ENCODE results near the gene PIGV. TPM values are rescaled to one million over a fixed set of nuclear protein-coding genes. Genes with fewer than 3 reads are reported as not detected.
"Not testable (repeated sequence)": the region's sequence is repeated elsewhere in the genome, so short reads cannot be mapped to it uniquely, and the experiment has no call there.

PIGV gene
- total RNA-seq, 5 donors from 2014 or later (not counting 1 experiment from before 2014, with no cell fraction given), result 10.3 to 24.0 (median 20.3) TPM

DNA sequence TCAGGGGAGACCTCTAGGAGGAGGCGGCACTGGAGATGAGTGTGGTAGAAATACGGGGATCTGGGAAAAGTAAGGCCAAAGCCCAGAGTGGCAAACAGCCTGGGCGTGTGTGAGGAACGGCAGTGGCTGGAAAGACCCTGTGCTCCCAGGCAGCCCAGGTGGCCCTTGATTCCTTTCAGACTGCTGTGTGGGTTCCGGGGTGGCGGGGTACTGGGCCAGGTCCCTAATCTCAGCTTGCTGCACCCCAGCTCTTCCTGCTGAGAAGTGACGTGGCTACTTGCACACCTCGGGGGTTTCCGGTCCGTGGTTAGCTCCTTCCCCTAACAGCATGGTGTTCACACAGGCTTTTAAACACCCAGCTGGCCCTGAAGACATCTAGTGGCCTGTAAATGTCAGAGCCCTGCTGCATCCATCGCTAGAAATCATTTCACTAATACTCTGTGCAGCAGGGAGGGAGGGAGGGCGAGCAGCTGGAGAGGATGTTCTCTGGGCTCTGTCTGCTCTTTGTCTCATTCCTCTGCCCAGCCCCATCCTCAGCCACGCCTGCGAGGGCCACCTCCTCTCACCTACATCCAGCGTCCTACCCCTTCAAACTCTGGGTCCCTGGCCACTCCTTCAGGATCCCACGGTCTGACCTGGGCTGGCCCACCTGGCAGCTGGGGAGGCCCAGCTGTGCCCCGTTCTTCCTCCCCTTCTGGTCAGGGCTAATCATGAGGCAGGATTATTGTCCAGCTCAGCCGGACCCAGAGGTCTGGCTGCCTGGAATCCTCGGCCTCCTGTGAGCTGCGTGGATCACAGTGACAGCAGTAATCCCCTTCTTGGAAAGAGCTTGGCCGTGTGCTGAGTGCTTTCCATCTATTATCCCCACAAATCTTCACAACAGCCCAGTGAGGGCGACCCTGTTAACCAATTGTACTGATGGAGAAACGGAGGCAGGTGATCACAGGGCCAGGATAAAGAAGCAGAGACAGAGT lies 46.0 kb downstream of the PIGV start:
- ChIA-PET CTCF (interaction anchor here (0.5 to 4.0 kb wide), 40 partner anchors 9 to 1413 kb away, joined by 3 to 92 read pairs (median 4); partner anchors contain the start of genes GPATCH3 (in 1 of the 2), GPN2 (in 1 of the 2) and PIGV (in 1 of the 2)), POLR2A (interaction anchor here (0.5 to 2.4 kb wide), 8 partner anchors 13 to 122 kb away, joined by 3 to 12 read pairs (median 4); no protein-coding TSS in a partner anchor)
- peak; percentile 61 to 97 (median 93) for DNase-seq
- Histone ChIP-seq H3K27me3 (replicated peaks in 1 of 2; ENCODE audit: control insufficient read depth in 2 of 2, extremely low read depth in 1 of 2, insufficient read depth in 2 of 2, low read length in 1 of 2) (no peaks in the 10 kb centered on the region), H3K36me3 (ENCODE audit: control insufficient read depth in 2 of 2, extremely low read depth in 1 of 2, insufficient read depth in 1 of 2, low read length in 1 of 2) (peaks cover 5 to 58% of the 10 kb centered on the region in 2 donors), H3K9me3 (no peaks in the 10 kb centered on the region), H3K27ac (ENCODE audit: low read length) (peak overlapping the region; percentile 98), H3K4me3 (ENCODE audit: control insufficient read depth in 1 of 2, extremely low read depth in 1 of 2, low read length in 1 of 2) (peak overlapping the region; percentile 32 to 56), H3K4me1 (ENCODE audit: control insufficient read depth in 1 of 2, extremely low read depth in 1 of 2, insufficient read depth in 2 of 2, low read length in 2 of 2) (peaks cover 19 to 73% of the 10 kb centered on the region in 2 experiments)
- H3K4me3 Mint-ChIP-seq, result peak overlapping the region; percentile 63 to 76 (median 72)
- peak; percentile 96 to 98 (median 96) for ATAC-seq (replicated peaks in 1 of 4)
- H3K27me3 Mint-ChIP-seq, result no peaks in the 10 kb centered on the region
- H3K9me3 Mint-ChIP-seq, result no peaks in the 10 kb centered on the region
- H3K36me3 Mint-ChIP-seq, result peaks cover 35% of the 10 kb centered on the region
- peak overlapping the region; percentile 99 for H3K27ac Mint-ChIP-seq
- peaks cover 75 to 76% (median 75%) of the 10 kb centered on the region in 3 donors for H3K4me1 Mint-ChIP-seq
- 20% methylated on average over 16 of the region's 23 CpGs for WGBS (ENCODE audit: insufficient coverage)

- ATAC-seq (replicated peaks in 1 of 4); DNase-seq; H3K9me3 ChIP-seq; H3K4me3 Mint-ChIP-seq; H3K27me3 ChIP-seq (replicated peaks in 1 of 2; ENCODE audit: control insufficient read depth in 2 of 2, extremely low read depth in 1 of 2, insufficient read depth in 2 of 2, low read length in 1 of 2); H3K27ac ChIP-seq (ENCODE audit: low read length); H3K9me3 Mint-ChIP-seq; POLR2A ChIA-PET; H3K27me3 Mint-ChIP-seq; H3K4me3 ChIP-seq (ENCODE audit: control insufficient read depth in 1 of 2, extremely low read depth in 1 of 2, low read length in 1 of 2): not testable (repeated sequence)
- CTCF ChIA-PET, result interaction anchor here in 1 of 2 donors (0.8 to 1.6 kb wide), 2 partner anchors 16 to 28 kb away, joined by 3 to 10 read pairs; no protein-coding TSS in a partner anchor
- WGBS (ENCODE audit: insufficient coverage), result 100% methylated on average over 5 of the region's 5 CpGs
- peak overlapping the region; percentile 56 to 85 for H3K27ac Mint-ChIP-seq
- peaks cover 35 to 51% (median 46%) of the 10 kb centered on the region in 3 donors for H3K4me1 Mint-ChIP-seq
- H3K36me3 Mint-ChIP-seq, result peaks cover 37% of the 10 kb centered on the region
- peaks cover 16 to 47% of the 10 kb centered on the region in 2 experiments for H3K4me1 ChIP-seq (ENCODE audit: control insufficient read depth in 1 of 2, extremely low read depth in 1 of 2, insufficient read depth in 2 of 2, low read length in 2 of 2)
- peaks cover 24 to 70% of the 10 kb centered on the region in 2 donors for H3K36me3 ChIP-seq (ENCODE audit: control insufficient read depth in 2 of 2, extremely low read depth in 1 of 2, insufficient read depth in 1 of 2, low read length in 1 of 2)
Observed at GRCh38 chr1:26837665-26838064, 49.9 kb downstream of the PIGV start.

DNA sequence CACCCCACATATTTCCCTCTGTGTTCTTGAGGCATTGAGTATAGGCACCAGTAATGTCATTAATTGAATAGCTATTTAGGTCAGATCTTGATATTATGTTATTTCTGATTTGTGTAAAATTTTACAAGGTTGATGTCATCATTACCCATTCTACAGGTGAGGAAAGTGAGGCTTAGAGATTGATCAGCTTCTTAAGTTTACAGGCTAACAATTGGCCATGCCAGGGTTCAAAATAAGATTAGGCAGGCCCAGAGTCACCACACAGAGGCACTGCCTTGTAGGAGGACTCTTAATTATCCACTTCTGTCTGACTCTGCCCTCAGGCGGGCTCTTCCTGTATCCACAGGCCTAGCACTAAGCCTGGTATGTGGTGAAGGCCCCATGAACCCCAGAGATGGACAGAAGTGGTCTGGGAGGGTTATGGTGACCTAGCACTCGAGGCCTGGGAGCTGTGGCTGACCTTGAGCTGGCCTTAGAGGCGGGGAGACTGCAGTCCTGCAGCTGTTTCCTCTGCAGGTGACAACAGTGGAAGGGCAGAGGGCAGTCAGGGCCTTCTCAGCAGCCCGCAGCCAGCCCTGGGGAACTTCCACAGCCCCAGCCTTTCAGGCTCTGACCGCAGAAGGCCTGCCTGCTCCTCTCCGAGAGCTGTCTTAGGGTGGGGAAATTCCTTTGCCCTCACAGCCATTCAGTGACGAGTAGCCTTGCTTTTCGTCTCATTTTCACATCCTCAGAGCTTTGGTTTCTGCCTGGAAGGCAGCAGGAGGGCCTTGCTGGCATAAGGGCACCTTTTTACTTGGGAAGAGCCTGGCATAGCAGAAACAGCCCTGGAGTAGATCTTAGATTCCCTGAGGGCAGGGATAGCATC lies 51.0 kb downstream of the PIGV start:
- Histone ChIP-seq H3K36me3 (ENCODE audit: control insufficient read depth in 2 of 2, extremely low read depth in 1 of 2, insufficient read depth in 1 of 2, low read length in 1 of 2) (peaks cover 26 to 76% of the 10 kb centered on the region in 2 donors), H3K4me1 (ENCODE audit: control insufficient read depth in 1 of 2, extremely low read depth in 1 of 2, insufficient read depth in 2 of 2, low read length in 2 of 2) (peaks cover 8 to 37% of the 10 kb centered on the region in 2 experiments), H3K27me3 (replicated peaks in 1 of 2; ENCODE audit: control insufficient read depth in 2 of 2, extremely low read depth in 1 of 2, insufficient read depth in 2 of 2, low read length in 1 of 2) (no peaks in the 10 kb centered on the region), H3K27ac (ENCODE audit: low read length) (peak overlapping the region; percentile 84), H3K4me3 (ENCODE audit: control insufficient read depth in 1 of 2, extremely low read depth in 1 of 2, low read length in 1 of 2) (no peak overlapping the region), H3K9me3 (no peaks in the 10 kb centered on the region)
- Mint-ChIP-seq H3K36me3 (peaks cover 38% of the 10 kb centered on the region), H3K27me3 (no peaks in the 10 kb centered on the region), H3K4me3 (no peak overlapping the region), H3K9me3 (no peaks in the 10 kb centered on the region), H3K27ac (peak overlapping the region; percentile 56 to 85), H3K4me1 (peaks cover 25 to 41% (median 36%) of the 10 kb centered on the region in 3 donors)
- POLR2A ChIA-PET, result no interaction called here
- WGBS (ENCODE audit: insufficient coverage), result 31% methylated on average over 4 of the region's 8 CpGs
- ATAC-seq (replicated peaks in 1 of 4) (peak; percentile 48 to 91 (median 70)), DNase-seq (peak in 32 of 35 experiments; percentile 10 to 81 (median 46))
- CTCF ChIA-PET, result interaction anchor here in 1 of 2 donors (0.6 to 1.6 kb wide), 4 partner anchors 18 to 156 kb away, joined by 3 to 10 read pairs (median 4); no protein-coding TSS in a partner anchor

DNA sequence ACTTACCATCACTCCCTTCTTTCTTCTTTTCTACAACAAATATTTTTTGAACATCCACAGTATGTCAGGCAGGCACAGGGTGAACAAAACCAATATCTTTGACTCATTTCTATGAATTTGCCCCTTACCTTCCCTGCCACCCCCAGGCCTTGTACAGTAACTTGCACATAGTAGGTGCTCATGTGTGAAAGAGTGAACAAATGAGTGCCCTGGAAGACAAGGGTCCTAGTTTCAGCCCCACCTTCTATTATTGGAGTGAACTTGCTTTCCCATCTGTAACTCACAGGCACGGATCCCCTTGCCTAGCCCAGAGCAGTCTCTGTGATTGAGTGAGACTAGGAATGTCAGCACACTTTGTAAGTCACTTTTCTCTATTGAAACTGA lies 51.6 kb downstream of the PIGV start:
- no CpG with 5 or more reads among the region's 1 CpG for whole genome bisulfite sequencing (ENCODE audit: insufficient coverage)
- peaks cover 40% of the 10 kb centered on the region for H3K36me3 Mint-ChIP-seq

GRCh38 chr1:26839779-26840178 lies 52.0 kb downstream of the PIGV start:
- POLR2A ChIA-PET, result no interaction called here
- H3K36me3 ChIP-seq (ENCODE audit: control insufficient read depth in 2 of 2, extremely low read depth in 1 of 2, insufficient read depth in 1 of 2, low read length in 1 of 2), result peaks cover 26 to 74% of the 10 kb centered on the region in 2 donors
- H3K36me3 Mint-ChIP-seq, result peaks cover 38% of the 10 kb centered on the region
- H3K27ac ChIP-seq (ENCODE audit: low read length), result peak overlapping the region; percentile 84
- DNase-seq (no peak), ATAC-seq (replicated peaks in 1 of 4) (no peak)
- no peak overlapping the region for H3K4me3 ChIP-seq (ENCODE audit: control insufficient read depth in 1 of 2, extremely low read depth in 1 of 2, low read length in 1 of 2)
- no peaks in the 10 kb centered on the region for H3K27me3 ChIP-seq (replicated peaks in 1 of 2; ENCODE audit: control insufficient read depth in 2 of 2, extremely low read depth in 1 of 2, insufficient read depth in 2 of 2, low read length in 1 of 2)
- H3K9me3 ChIP-seq, result no peaks in the 10 kb centered on the region
- no peaks in the 10 kb centered on the region for H3K27me3 Mint-ChIP-seq
- no peak overlapping the region for H3K4me3 Mint-ChIP-seq
- CTCF ChIA-PET, result no interaction called here
- H3K4me1 ChIP-seq (ENCODE audit: control insufficient read depth in 1 of 2, extremely low read depth in 1 of 2, insufficient read depth in 2 of 2, low read length in 2 of 2), result peaks cover 0 to 26% of the 10 kb centered on the region in 2 experiments
- H3K9me3 Mint-ChIP-seq, result no peaks in the 10 kb centered on the region
- WGBS (ENCODE audit: insufficient coverage), result 88% methylated on average over 6 of the region's 6 CpGs
- peaks cover 14 to 33% (median 27%) of the 10 kb centered on the region in 3 donors for H3K4me1 Mint-ChIP-seq
- peak overlapping the region in 1 of 2 donors; percentile 56 for H3K27ac Mint-ChIP-seq

More for the DNA sequence above, 51.6 kb downstream of the PIGV start:
- POLR2A ChIA-PET, result no interaction called here
- no peaks in the 10 kb centered on the region for H3K9me3 Mint-ChIP-seq
- ATAC-seq (replicated peaks in 1 of 4) (no peak), DNase-seq (no peak)
- H3K4me1 Mint-ChIP-seq, result peaks cover 19 to 37% (median 29%) of the 10 kb centered on the region in 3 donors
- H3K4me3 ChIP-seq (ENCODE audit: control insufficient read depth in 1 of 2, extremely low read depth in 1 of 2, low read length in 1 of 2), result no peak overlapping the region
- H3K27me3 Mint-ChIP-seq, result no peaks in the 10 kb centered on the region
- H3K27me3 ChIP-seq (replicated peaks in 1 of 2; ENCODE audit: control insufficient read depth in 2 of 2, extremely low read depth in 1 of 2, insufficient read depth in 2 of 2, low read length in 1 of 2), result no peaks in the 10 kb centered on the region
- H3K27ac Mint-ChIP-seq, result peak overlapping the region; percentile 56 to 85
- CTCF ChIA-PET, result interaction anchor here in 1 of 2 donors (1.4 to 1.6 kb wide), 2 partner anchors 18 to 26 kb away, joined by 5 to 10 read pairs; no protein-coding TSS in a partner anchor
- no peaks in the 10 kb centered on the region for H3K9me3 ChIP-seq
- peaks cover 2 to 30% of the 10 kb centered on the region in 2 experiments for H3K4me1 ChIP-seq (ENCODE audit: control insufficient read depth in 1 of 2, extremely low read depth in 1 of 2, insufficient read depth in 2 of 2, low read length in 2 of 2)
- H3K27ac ChIP-seq (ENCODE audit: low read length), result peak overlapping the region; percentile 84
- H3K36me3 ChIP-seq (ENCODE audit: control insufficient read depth in 2 of 2, extremely low read depth in 1 of 2, insufficient read depth in 1 of 2, low read length in 1 of 2), result peaks cover 26 to 74% of the 10 kb centered on the region in 2 donors
- H3K4me3 Mint-ChIP-seq, result no peak overlapping the region
